Left ventricle myocardium inferior (tissue), 1 donor: Measurements from ENCODE around the gene PLEKHG4. TPM values are rescaled to one million over a fixed set of nuclear protein-coding genes. Genes with fewer than 3 reads are reported as not detected.
A peak's percentile ranks its signal among the peaks of the same experiment; 100 is the strongest.

Experiments
- DNase-seq: peaks from one replicate; pipeline ENCODE4 v3.0.0-alpha.2; 2020
- H3K27ac ChIP-seq: fragments of 200-600 bp; replicated peaks from 2 replicates; pipeline ENCODE4 v1.8.0; 2021
- H3K27me3 ChIP-seq: fragments of 200-600 bp; 2 replicates; pipeline ENCODE4 v1.8.0; 2021; ENCODE audit warnings: low read depth
- H3K36me3 ChIP-seq: fragments of 200-600 bp; 2 replicates; pipeline ENCODE4 v1.8.0; 2021
- H3K4me1 ChIP-seq: fragments of 200-600 bp; 2 replicates; pipeline ENCODE4 v1.8.0; 2021
- H3K4me3 ChIP-seq: fragments of 200-600 bp; 2 replicates; pipeline ENCODE4 v1.8.0; 2021; ENCODE audit warnings: mild to moderate bottlenecking, moderate library complexity
- H3K9me3 ChIP-seq: fragments of 200-600 bp; replicated peaks from 2 replicates; pipeline ENCODE4 v1.8.0; 2021
- CTCF ChIP-seq: fragments of 200-600 bp; IDR thresholded peaks from 2 replicates; pipeline ENCODE4 v1.8.0; 2021; ENCODE audit warnings: antibody characterized with exemption, mild to moderate bottlenecking, borderline replicate concordance
- intact Hi-C: fragments of 100-400 bp; cut with micrococcal nuclease; formaldehyde crosslinking; loops from one replicate; pipeline ENCODE4 v1.11.0; 2022
- total RNA-seq: library from RNA; stranded (reverse); fragmentation: NEBNext Ultra II Directional; extraction: Animal tissue kit (Norgen Biotek cat#: 25700); gene quantifications from one replicate; pipeline ENCODE4 v1.2.1, GENCODE V29; 2021
- donor health status: DM: no; HTN: yes; CAD: no; lungs with severe emphysema.

The PLEKHG4 gene
- total RNA-seq, 1 donor from 2014 or later = 1.1 TPM

GRCh38 chr16:67258161-67258835 lies 21.0 kb upstream of the PLEKHG4 start:
- no peaks in the 10 kb centered on the region for H3K36me3 ChIP-seq
- DNase-seq = no peak
- no peak for TF ChIP-seq CTCF
- intact Hi-C loops = no loop called here
- no peak overlapping the region for H3K4me3 ChIP-seq
- H3K9me3 ChIP-seq = no peaks in the 10 kb centered on the region
- H3K27me3 ChIP-seq = no peaks in the 10 kb centered on the region
- H3K27ac ChIP-seq = no peak overlapping the region
- H3K4me1 ChIP-seq = peaks cover 7% of the 10 kb centered on the region

GRCh38 chr16:67259705-67260104 lies 19.6 kb upstream of the PLEKHG4 start:
- Histone ChIP-seq H3K4me1 (peaks cover 7% of the 10 kb centered on the region), H3K9me3 (no peaks in the 10 kb centered on the region), H3K27ac (no peak overlapping the region), H3K27me3 (no peaks in the 10 kb centered on the region), H3K4me3 (no peak overlapping the region), H3K36me3 (no peaks in the 10 kb centered on the region)
- intact Hi-C loops = no loop called here
- no peak for DNase-seq
- no peak for TF ChIP-seq CTCF

- H3K9me3 ChIP-seq = no peaks in the 10 kb centered on the region
- intact Hi-C loops = no loop called here
- H3K4me1 ChIP-seq = peaks cover 7% of the 10 kb centered on the region
- H3K27ac ChIP-seq = no peak overlapping the region
- H3K4me3 ChIP-seq = no peak overlapping the region
- no peak for DNase-seq
- no peaks in the 10 kb centered on the region for H3K36me3 ChIP-seq
- TF ChIP-seq CTCF = peak; percentile 70
- H3K27me3 ChIP-seq = no peaks in the 10 kb centered on the region
Measured at GRCh38 chr16:67260426-67261063, 18.8 kb upstream of the PLEKHG4 start.

- H3K4me1 ChIP-seq = peaks cover 7% of the 10 kb centered on the region
- H3K27me3 ChIP-seq = peaks cover 5% of the 10 kb centered on the region
- intact Hi-C loops = no loop called here
- H3K27ac ChIP-seq = no peak overlapping the region
- H3K9me3 ChIP-seq = no peaks in the 10 kb centered on the region
- no peak for DNase-seq
- no peaks in the 10 kb centered on the region for H3K36me3 ChIP-seq
- no peak overlapping the region for H3K4me3 ChIP-seq
- TF ChIP-seq CTCF = no peak
Measured at GRCh38 chr16:67263201-67263600, 16.1 kb upstream of the PLEKHG4 start.

GRCh38 chr16:67264277-67264676 lies 15.1 kb upstream of the PLEKHG4 start:
- Histone ChIP-seq H3K9me3 (no peaks in the 10 kb centered on the region), H3K4me3 (no peak overlapping the region), H3K4me1 (peaks cover 7% of the 10 kb centered on the region), H3K36me3 (no peaks in the 10 kb centered on the region), H3K27ac (no peak overlapping the region), H3K27me3 (peaks cover 5% of the 10 kb centered on the region)
- intact Hi-C loops = no loop called here
- no peak for TF ChIP-seq CTCF
- no peak for DNase-seq
